ENCODE measurements around the gene GPN2.

Gene GPN2

GRCh38 chr1:26833432-26834405 lies 56.4 kb downstream of the GPN2 start:
- in situ Hi-C loops (cut with MboI; ENCODE audit: low sequenced_read_pairs): no loop called here

- in situ Hi-C loops (cut with MboI; ENCODE audit: low sequenced_read_pairs): no loop called here
Measured at GRCh38 chr1:26832249-26832960, 57.7 kb downstream of the GPN2 start.

- in situ Hi-C loops (cut with MboI; ENCODE audit: low sequenced_read_pairs): no loop called here
Measured at GRCh38 chr1:26831546-26832248, 58.4 kb downstream of the GPN2 start.

DNA sequence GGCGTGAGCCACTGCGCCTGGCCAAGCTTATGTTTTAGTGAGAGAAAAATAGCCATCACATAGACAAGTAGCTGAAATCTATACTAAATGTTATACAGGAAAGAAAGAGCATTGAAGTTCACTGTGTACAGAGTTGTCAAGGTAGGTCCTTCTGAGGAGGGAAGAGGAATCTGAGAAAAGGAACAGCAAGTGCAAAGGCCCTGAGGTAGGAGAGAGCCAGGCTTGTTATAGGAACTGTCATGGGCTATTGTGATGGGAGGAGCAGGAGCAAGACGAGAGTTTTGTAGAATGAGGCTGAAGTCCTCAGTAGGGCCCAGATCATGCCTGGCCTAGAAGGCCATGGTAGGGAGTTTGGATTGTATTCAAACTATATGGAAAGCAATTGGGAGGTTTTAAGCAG lies 59.0 kb downstream of the GPN2 start:
- in situ Hi-C loops (cut with MboI; ENCODE audit: low sequenced_read_pairs): no loop called here

DNA sequence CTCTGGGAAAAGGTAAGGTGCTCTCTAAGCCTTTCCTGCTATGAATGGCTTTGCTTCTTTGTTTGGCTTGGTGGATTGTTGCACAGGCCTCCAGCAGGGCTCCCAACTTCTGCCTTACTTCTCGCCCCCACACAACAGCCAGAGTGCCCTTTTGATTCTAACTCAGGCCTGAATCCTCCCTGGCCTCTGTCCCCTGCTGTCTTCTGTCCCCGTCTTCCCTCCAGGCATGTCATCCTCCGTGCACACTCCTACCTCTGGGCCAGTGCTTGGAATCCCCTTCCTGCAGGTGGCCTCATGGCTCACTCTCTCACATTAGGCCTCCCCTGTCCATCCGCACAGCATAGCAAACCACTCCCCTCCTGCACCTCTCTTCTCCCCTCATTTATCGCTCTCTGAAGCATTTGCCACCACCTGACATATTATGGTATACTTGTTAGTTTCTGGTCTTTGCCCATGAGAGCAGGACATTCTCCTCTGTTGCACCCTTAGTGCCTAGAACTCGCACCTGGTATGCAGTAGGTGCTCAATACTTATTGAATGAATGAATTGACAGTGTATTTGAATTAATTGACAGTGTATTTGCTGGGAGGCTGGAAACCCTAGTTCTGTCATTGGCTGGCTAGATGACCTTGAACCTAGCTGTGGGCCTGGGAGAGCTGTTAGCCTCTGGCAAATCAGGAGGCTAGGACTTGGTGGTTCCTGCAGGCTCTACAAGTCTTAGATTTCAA lies 60.7 kb downstream of the GPN2 start:
- in situ Hi-C loops (cut with MboI; ENCODE audit: low sequenced_read_pairs): no loop called here

- in situ Hi-C loops (cut with MboI; ENCODE audit: low sequenced_read_pairs): no loop called here
Measured at GRCh38 chr1:26828411-26828991, 61.6 kb downstream of the GPN2 start.

DNA sequence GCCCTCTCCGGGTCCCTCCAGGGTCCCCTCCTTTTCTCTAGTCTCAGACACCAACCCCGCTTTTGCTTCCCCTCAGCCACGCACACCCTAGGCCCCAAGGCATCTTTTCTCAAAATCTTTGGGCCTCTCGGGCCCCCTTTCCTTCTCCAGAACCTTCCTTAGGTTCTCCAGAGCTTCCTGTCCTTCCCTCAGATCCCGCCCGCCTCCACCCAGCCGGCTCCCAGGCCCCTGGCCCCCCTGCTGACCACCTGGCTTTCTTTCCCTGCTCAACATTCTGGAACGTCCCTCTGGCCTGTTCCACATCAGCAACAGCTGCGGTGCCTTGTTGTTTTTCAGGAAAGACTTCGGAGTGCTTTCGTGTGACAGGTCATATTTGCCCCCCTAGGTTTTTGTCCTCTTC lies 62.4 kb downstream of the GPN2 start:
- in situ Hi-C loops (cut with MboI; ENCODE audit: low sequenced_read_pairs): no loop called here

GRCh38 chr1:26827106-26827604 lies 62.9 kb downstream of the GPN2 start:
- in situ Hi-C loops (cut with MboI; ENCODE audit: low sequenced_read_pairs): no loop called here

GRCh38 chr1:26826261-26827105 lies 63.6 kb downstream of the GPN2 start, which contains the start of gene ZDHHC18:
Gene ZDHHC18 (plus strand): TSS chr1:26826688. CDS start chr1:26826805, 117 bp downstream.
- in situ Hi-C loops (cut with MboI; ENCODE audit: low sequenced_read_pairs): no loop called here
